ENCODE measurements around the gene SMC6.

Gene SMC6

GRCh38 chr2:17762451-17762850, 8.8 kb upstream of the SMC6 start:
- no peak for DNase-seq (ENCODE audit: low read depth in 2 of 2)

GRCh38 chr2:17759805-17760204, 6.2 kb upstream of the SMC6 start:
- no peak for DNase-seq (ENCODE audit: low read depth in 2 of 2)

DNA sequence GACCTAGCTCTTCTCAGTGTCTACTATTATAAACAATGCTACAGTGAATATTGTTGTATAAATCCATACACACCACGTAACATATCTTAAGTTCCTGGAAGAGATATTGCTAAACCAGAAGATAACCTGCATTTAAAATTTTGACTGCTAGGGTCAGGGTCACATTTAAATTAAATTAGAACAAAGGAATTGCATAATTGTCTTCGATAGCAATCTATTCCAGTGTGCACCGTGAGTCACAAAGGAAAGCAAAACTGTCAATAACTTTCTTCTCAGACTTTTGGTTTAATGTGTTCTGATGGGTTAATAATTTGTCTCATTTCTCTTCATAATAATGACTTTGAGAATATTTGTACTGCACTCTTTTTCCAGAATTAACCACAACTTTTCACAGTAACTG, 4.5 kb upstream of the SMC6 start:
- DNase-seq (ENCODE audit: low read depth in 2 of 2): no peak

GRCh38 chr2:17757321-17757720, 3.7 kb upstream of the SMC6 start:
- DNase-seq (ENCODE audit: low read depth in 2 of 2): no peak

DNA sequence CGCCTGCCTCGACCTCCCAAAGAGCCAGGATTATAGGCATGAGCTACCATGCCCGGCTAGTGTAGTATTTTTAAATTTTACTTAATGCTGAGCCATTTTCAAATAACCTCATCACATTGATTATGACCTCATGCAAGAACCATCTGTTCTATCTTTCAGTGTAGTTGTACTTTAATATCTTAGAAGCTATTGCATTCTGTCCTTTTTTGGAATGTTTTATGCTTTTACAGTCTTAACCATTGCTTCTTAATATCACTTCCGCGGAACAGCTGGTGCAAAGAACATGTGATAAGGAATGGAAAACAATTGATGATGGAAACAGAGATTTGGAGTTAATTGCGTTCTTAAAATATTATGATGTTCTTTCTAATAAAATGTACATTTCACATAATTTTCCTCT, 3.1 kb upstream of the SMC6 start:
- no peak for DNase-seq (ENCODE audit: low read depth in 2 of 2)

DNA sequence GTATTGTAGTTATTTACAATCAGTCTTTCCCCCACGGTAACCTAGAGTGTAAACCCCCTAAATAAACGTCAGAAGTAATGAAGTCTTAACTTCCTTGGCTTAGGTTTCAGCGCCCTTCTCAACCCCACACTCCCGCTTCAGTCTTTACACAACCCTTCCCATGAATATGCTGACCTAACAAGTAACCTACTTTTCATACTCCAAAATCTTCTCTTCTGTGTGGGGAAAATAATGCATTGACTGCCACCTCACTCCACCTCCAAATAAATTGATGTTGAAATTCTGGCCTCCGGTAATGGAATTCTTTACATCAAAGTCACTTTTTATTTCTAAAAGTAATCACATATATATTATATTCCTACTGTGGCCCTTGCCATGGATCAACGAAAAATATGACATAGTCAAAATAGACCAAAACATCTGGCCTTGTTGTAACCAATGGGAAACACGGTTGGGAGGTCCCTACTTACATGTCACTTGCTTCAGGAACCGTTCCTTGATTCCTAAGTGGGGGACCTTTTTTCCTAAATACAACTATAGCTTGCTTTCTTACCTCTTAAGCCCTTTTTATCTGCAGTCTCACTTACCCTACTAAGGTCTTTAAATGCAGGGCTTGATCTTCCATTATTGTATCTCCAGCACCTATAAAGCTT, 1.3 kb upstream of the SMC6 start:
- DNase-seq (ENCODE audit: low read depth in 2 of 2): no peak

DNA sequence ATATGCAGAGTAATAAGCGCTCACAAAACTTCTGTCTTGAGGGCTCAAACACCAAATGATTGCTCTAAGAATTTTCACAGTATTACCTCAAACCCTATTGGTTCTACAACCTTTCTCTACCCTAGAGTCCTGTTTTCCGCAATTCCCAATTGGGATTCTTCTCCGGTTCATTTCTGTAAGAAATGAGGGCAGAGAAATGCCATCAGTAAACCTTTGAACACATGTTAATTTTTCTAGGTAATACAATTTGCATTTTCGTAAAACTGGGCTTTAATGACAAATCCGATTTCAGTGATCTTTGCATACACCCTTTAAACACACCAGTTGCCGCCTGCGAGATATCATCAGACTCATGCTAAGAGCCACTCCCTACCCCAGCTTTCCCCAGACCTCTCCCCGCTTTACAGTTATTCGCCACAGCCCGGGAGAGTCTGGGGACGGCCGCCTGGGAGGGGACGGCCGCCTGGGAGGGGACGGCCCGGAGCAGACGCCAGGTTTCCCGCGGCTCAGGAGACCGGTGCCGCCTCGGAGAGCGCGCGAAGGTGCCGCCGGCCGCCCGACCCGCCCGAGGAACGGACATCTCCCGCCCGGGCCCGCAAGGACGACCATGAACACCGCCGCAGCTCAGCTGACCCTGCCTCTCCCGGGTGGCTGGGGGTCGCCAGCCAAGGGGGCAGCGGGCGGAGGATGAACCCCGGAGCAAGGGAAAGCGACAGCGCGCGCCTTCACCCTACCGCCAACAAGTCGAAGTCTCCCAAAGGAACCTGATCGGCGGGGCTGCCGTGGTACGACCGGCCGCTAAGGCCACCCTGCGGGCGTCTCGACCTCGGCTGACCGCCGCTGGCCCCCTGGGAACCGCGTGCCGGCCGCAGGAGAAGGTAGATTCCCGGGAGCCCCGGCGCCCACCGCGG, 463 bp downstream of the SMC6 start:
- peak; percentile 17 to 25 for DNase-seq (ENCODE audit: low read depth in 2 of 2)

DNA sequence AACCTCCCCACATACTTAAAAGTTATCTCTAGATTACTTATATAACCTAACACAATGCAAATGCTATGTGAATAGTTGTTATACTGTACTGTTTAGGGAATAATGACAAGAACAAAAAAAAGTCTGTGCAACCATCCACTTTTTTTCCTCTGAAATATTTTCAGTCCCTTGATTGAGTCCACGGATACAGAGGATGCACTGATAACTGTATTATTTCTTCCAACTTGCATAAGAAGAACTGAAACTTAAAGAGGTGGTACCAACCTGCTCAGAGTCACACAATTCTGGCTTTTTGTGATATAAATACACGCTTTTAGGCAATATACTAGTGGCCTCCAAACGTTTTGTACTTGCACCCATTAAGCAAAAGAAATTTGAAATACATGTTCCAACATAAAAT, 1.4 kb downstream of the SMC6 start:
- DNase-seq (ENCODE audit: low read depth in 2 of 2): no peak

DNA sequence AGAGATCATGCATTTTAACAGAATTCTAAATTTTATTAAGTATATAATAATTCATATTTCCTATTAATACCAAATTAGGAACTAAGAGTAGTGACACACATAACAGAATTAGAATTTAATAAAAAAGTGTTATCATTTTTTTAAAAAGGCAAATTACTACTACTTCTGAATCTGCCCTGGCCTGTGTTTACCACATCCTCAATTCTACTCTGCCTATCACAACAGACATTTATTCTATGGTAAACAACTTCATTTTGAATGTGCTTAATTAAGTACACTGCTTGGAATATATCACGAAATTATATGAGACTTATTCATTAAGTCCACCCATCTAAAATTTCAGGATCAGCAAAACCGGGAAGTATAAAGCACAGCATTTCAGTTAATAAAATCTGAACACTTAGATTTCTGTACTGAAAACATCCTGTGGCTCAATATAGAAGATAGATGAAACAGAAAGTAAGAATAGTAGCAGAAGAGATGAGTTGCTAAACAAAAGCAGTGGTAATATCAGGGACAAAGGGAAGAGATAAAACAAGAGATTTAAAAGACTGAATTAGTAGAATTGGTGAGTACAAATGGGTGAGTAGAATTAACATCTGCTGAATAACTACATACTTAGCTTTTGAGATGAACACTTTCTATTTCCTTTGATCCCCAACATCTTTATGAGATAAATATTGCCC, 3.7 kb downstream of the SMC6 start:
- DNase-seq (ENCODE audit: low read depth in 2 of 2): no peak

- DNase-seq (ENCODE audit: low read depth in 2 of 2): no peak
Measured at GRCh38 chr2:17748745-17749144, 4.9 kb downstream of the SMC6 start.

GRCh38 chr2:17747684-17748452, 5.7 kb downstream of the SMC6 start:
- no peak for DNase-seq (ENCODE audit: low read depth in 2 of 2)

DNA sequence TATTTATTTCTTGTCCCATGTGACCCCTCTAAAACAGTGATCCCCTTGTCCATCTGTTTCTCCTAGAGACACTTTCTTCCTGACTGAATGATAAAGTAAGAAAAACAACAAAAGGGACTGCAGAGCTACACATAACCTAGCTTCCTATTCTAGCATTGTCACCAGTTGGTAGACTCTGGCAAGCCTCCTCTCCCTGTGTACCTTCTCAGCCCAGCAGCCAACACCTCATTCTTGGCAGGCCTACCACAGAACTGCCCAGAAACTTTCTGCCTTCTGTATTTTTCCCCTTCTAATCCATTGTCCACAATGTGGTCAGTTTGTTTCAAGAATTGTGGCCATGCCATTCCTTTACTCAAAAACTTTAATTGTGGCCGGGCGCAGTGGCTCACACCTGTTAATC, 13.4 kb downstream of the SMC6 start:
- no peak for DNase-seq (ENCODE audit: low read depth in 2 of 2)

GRCh38 chr2:17736989-17737388, 16.6 kb downstream of the SMC6 start:
- no peak for DNase-seq (ENCODE audit: low read depth in 2 of 2)

GRCh38 chr2:17735864-17736263, 17.7 kb downstream of the SMC6 start:
- DNase-seq (ENCODE audit: low read depth in 2 of 2): no peak

DNA sequence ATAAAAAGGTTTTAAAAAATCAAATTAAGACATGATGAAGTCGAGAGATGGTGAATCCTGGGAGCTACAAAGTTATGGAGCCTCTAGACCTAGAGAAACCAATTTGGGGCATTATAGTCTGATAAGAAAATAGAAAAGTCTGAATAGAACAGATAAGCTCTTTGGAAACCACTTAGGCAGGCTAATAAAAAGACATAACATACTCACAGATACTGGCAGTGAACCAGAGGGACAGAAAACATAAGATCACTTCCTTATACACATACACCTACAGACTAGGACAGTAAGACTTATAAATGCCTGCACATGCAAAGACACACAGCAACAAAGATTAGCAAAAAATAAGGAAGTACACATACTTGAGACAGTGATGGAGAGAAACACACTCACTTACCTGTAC, 20.0 kb downstream of the SMC6 start:
- no peak for DNase-seq (ENCODE audit: low read depth in 2 of 2)

- no peak for DNase-seq (ENCODE audit: low read depth in 2 of 2)
Measured at GRCh38 chr2:17729880-17730279, 23.7 kb downstream of the SMC6 start.

DNA sequence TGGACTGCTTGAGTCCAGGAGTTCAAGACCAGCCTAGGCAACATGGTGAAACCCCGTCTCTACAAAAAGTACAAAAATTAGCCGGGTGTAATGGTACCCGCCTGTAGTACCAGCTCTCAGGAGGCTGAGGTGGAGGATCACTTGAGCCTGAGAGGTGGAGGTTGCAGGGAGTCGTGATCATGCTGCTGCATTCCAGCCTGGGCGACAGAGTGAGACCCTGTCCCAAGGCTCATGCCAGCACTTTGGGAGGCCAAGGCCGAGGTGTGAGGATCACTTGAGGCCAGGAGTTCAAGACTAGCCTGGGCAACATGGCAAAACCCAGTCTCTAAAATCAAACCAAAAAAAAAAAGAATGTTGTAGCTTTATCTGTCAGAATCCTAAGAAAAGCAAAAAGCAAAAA, 25.4 kb downstream of the SMC6 start:
- no peak for DNase-seq (ENCODE audit: low read depth in 2 of 2)

- no peak for DNase-seq (ENCODE audit: low read depth in 2 of 2)
Measured at GRCh38 chr2:17719562-17720371, 33.8 kb downstream of the SMC6 start.

- no peak for DNase-seq (ENCODE audit: low read depth in 2 of 2)
Measured at GRCh38 chr2:17718689-17719088, 34.9 kb downstream of the SMC6 start.

GRCh38 chr2:17717666-17718065, 35.9 kb downstream of the SMC6 start:
- no peak for DNase-seq (ENCODE audit: low read depth in 2 of 2)

DNA sequence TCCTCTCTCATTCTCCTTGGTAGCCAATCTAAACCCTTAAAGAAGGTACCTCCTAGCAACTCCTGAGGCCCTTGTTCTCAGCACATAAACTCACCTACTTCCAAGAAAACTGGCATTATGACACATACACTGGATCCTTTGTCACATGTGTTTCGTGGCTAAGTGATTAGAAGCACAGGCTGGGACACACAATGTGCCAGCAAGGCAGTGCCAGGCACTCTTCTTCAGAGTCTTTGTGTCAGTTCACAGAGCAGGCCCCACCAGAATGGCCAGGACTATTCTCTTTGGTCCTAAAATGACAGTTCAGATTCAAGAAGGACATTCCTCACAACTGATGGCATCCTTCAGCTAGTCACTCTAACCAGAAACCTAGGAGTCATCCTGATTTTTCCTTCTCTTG, 40.3 kb downstream of the SMC6 start:
- DNase-seq (ENCODE audit: low read depth in 2 of 2): no peak

All from stimulated activated CD4-positive, alpha-beta T cell treated with anti-CD3 and anti-CD28 coated beads, Interleukin-12 subunit alpha, Interleukin-12 subunit beta, amount 100 ng/mL, for 24 hours (primary cell).